Measurements from ENCODE around the gene METAP2.

The METAP2 gene

DNA sequence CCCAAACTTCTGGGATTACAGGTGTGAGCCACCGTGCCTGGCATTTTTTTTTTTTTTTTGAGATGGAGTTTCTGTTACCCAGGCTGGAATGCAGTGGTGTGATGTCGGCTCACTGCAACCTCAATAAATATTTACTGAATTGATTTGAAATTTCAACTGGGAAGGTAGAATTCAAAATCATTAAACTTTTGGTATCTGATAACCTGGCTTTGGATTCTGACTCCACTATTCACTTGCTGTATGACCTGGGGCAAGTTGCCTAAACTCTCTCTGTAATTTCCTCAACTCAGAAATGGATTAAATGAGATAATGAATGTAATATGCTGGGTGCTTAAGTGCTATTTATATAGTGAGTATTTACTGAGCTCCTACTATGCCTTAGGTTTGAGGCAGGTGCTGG, 8.7 kb upstream of the METAP2 start:
- no peak overlapping the region for H3K4me3 ChIP-seq (ENCODE audit: low read depth, low read length)
- ChIA-PET CTCF (no interaction called here), POLR2A (interaction anchor here (1.5 kb wide), 1 partner anchor 8 kb away, joined by 7 read pairs; the partner anchor contains the start of gene METAP2)
- no peak for TF ChIP-seq WT1 (tag by site-specific recombination; IDR thresholded peaks at IDR 0.05)
- peak; percentile 21; the same call in 1 of the 2 replicates for TF ChIP-seq ZNF664 (tag by site-specific recombination; IDR thresholded peaks at IDR 0.05)
- H3K9me3 ChIP-seq (ENCODE audit: control insufficient read depth, insufficient read depth, low read depth, low read length): no peaks in the 10 kb centered on the region
- no peaks in the 10 kb centered on the region for H3K36me3 ChIP-seq (ENCODE audit: control insufficient read depth in 2 of 2, insufficient read depth in 1 of 2, low read length in 2 of 2)
- H3K4me1 ChIP-seq (ENCODE audit: control insufficient read depth, insufficient read depth, low read length): no peaks in the 10 kb centered on the region
- H3K27ac ChIP-seq (ENCODE audit: extremely low read depth, low read depth, low read length): no peak overlapping the region

DNA sequence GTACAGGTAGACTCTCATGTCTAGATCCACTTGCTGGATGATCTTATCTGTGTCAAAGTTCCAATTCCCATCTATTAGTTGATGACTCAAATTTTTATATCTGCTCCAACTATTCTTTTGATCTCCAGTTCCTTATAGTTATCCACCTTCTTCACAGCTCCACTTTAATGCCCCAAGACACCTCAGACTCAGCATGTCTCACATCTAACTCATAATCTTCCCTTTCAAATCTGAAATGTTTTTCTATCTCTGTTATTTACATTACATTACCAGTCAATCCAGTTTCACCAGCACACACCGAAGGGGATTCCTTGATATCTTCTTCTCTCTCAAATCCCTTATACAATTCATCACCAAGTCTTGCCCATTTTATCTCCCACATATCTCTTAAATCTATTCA, 3.7 kb upstream of the METAP2 start:
- peaks cover under 1% of the 10 kb centered on the region; the same call in 1 of the 2 replicates for H3K4me1 ChIP-seq (ENCODE audit: control insufficient read depth, insufficient read depth, low read length)
- no peak overlapping the region for H3K4me3 ChIP-seq (ENCODE audit: low read depth, low read length)
- H3K27ac ChIP-seq (ENCODE audit: extremely low read depth, low read depth, low read length): no peak overlapping the region
- TF ChIP-seq ZNF692 (tag by site-specific recombination; IDR thresholded peaks at IDR 0.05) (no peak), ZNF23 (tag by site-specific recombination; IDR thresholded peaks at IDR 0.05; ENCODE audit: borderline replicate concordance) (no peak), ZNF416 (tag by site-specific recombination; IDR thresholded peaks at IDR 0.05) (no peak), ZNF274 (IDR thresholded peaks at IDR 0.05; ENCODE audit: low read length) (no peak), ZNF274 (tag by site-specific recombination; IDR thresholded peaks at IDR 0.05; ENCODE audit: borderline replicate concordance) (no peak), ZSCAN23 (tag by site-specific recombination; IDR thresholded peaks at IDR 0.05) (no peak), EGR2 (tag by site-specific recombination; IDR thresholded peaks at IDR 0.05; ENCODE audit: low read depth) (no peak), ZBTB48 (tag by site-specific recombination; IDR thresholded peaks at IDR 0.05) (no peak)
- no peaks in the 10 kb centered on the region for H3K36me3 ChIP-seq (ENCODE audit: control insufficient read depth in 2 of 2, insufficient read depth in 1 of 2, low read length in 2 of 2)
- ChIA-PET POLR2A (no interaction called here), CTCF (no interaction called here)
- no peaks in the 10 kb centered on the region for H3K9me3 ChIP-seq (ENCODE audit: control insufficient read depth, insufficient read depth, low read depth, low read length)

DNA sequence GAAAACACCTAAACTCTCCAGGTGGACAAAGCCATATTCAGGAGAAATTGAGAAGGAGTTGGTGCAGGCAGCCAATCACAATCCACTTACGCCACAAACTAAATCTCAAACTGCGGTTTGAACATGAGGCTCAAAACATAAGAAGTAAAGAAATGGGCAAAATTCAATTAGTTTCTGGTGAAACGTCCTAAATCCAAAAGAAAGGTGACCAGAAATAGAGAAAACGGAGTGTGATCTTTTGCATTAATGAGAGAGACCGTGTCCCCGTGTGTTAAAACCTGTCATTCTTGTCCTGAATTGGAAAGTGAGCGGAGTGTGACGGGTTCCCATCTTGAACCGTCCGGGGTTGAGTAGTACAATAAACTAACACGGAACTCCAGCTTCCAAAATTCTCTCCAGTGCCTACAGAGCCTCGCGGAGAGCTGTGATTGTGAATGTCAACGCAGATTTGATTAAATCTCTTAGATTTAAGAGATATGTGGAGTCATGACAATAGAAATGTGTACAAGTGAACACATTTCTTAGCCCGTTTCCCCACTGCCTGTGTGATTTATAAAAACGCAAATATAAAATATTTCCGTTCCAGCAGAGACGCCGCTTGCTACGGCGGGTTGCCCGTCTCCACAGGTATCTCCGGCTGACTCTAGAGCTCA, 595 bp upstream of the METAP2 start:
- H3K27ac ChIP-seq (ENCODE audit: extremely low read depth, low read depth, low read length): peak overlapping the region; percentile 81
- H3K36me3 ChIP-seq (ENCODE audit: control insufficient read depth in 2 of 2, insufficient read depth in 1 of 2, low read length in 2 of 2): peaks cover 16 to 30% of the 10 kb centered on the region in 2 experiments
- no peaks in the 10 kb centered on the region for H3K9me3 ChIP-seq (ENCODE audit: control insufficient read depth, insufficient read depth, low read depth, low read length)
- TF ChIP-seq ZNF223 (tag by site-specific recombination; IDR thresholded peaks at IDR 0.05): 0 out of 2 replicates have a peak, but pooled peaks have one; percentile 16
- TF ChIP-seq ZBTB6 (tag by site-specific recombination; IDR thresholded peaks at IDR 0.05): 0 out of 2 replicates have a peak, but pooled peaks have one; percentile 20
- TF ChIP-seq ZNF362 (tag by site-specific recombination; IDR thresholded peaks at IDR 0.05): no peak
- TF ChIP-seq ZNF571 (tag by site-specific recombination; IDR thresholded peaks at IDR 0.05): no peak
- TF ChIP-seq ZNF335 (tag by site-specific recombination; conservative IDR thresholded peaks at IDR 0.05): peak; percentile 88
- 0 out of 2 replicates have a peak, but pooled peaks have one; percentile 41 for TF ChIP-seq ZEB2 (tag by site-specific recombination; IDR thresholded peaks at IDR 0.05)
- peak; percentile 66 for TF ChIP-seq ZSCAN16 (tag by site-specific recombination; IDR thresholded peaks at IDR 0.05)
- TF ChIP-seq SCRT2 (tag by site-specific recombination; IDR thresholded peaks at IDR 0.05): peak; percentile 91
- 0 out of 2 replicates have a peak, but pooled peaks have one; percentile 47 for TF ChIP-seq TRIM28 (IDR thresholded peaks at IDR 0.05; ENCODE audit: borderline replicate concordance, low read length)
- peaks cover 4% of the 10 kb centered on the region; the same call in 1 of the 2 replicates for H3K4me1 ChIP-seq (ENCODE audit: control insufficient read depth, insufficient read depth, low read length)
- peak overlapping the region; percentile 85 for H3K4me3 ChIP-seq (ENCODE audit: low read depth, low read length)
- POLR2A ChIA-PET: interaction anchor here (0.6 to 1.9 kb wide), 37 partner anchors 9 to 562 kb away, joined by 3 to 26 read pairs (median 4); partner anchors contain the start of genes CCDC38, FGD6, LTA4H and NDUFA12
- CTCF ChIA-PET: interaction anchor here (1.3 kb wide), 1 partner anchor 61 kb away, joined by 3 read pairs; no protein-coding TSS in a partner anchor

Data from HEK293 (cell line).